KBM-7 (cell line): ENCODE measurements around the gene WDCP.
"Not testable (repeated sequence)": the region's sequence is repeated elsewhere in the genome, so short reads cannot be mapped to it uniquely, and the experiment has no call there.

Experiments used
- DNase-seq: peaks from one replicate; pipeline ENCODE4 v3.0.0-alpha.2; 2015
- in situ Hi-C: fragments of 300-500 bp; cut with MboI; formaldehyde crosslinking; loops from 2 replicates; pipeline ENCODE4 v1.14.3; 2020; ENCODE audit warnings: low sequenced_read_pairs, low pct_unique_long_range_greater_than_20kb, mixed read lengths

WDCP gene

GRCh38 chr2:24026233-24026632 lies 21.0 kb downstream of the WDCP start:
- no peak for DNase-seq
- in situ Hi-C loops: no loop called here

- in situ Hi-C loops: no loop called here
- no peak for DNase-seq
These were observed 22.1 kb downstream of the WDCP start for GRCh38 chr2:24024996-24025663.

DNA sequence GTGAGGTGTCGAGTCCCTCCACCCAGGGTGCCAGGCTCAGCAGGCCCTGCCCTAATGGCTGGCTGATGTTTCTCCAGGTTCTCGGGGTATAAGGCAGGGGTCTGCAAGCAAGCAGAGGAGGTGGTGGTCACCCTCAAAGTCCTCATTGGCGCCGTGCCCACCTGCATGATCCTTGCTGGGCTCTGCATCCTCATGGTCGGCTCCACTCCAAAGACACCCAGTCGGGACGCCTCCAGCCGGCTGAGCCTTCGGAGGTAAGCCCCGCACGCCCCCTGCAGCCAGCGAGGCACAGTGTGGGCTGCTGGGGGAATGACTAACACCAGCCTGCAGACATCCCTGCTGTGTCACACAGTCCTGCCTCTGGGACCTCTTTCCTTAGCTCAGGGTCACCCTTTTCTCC lies 23.2 kb downstream of the WDCP start:
- in situ Hi-C loops: no loop called here
- DNase-seq: no peak

GRCh38 chr2:24022975-24023575 lies 24.1 kb downstream of the WDCP start:
- no peak for DNase-seq
- in situ Hi-C loops: no loop called here

- in situ Hi-C loops: no loop called here
- no peak for DNase-seq
These were observed 24.7 kb downstream of the WDCP start for GRCh38 chr2:24022324-24022974.

DNA sequence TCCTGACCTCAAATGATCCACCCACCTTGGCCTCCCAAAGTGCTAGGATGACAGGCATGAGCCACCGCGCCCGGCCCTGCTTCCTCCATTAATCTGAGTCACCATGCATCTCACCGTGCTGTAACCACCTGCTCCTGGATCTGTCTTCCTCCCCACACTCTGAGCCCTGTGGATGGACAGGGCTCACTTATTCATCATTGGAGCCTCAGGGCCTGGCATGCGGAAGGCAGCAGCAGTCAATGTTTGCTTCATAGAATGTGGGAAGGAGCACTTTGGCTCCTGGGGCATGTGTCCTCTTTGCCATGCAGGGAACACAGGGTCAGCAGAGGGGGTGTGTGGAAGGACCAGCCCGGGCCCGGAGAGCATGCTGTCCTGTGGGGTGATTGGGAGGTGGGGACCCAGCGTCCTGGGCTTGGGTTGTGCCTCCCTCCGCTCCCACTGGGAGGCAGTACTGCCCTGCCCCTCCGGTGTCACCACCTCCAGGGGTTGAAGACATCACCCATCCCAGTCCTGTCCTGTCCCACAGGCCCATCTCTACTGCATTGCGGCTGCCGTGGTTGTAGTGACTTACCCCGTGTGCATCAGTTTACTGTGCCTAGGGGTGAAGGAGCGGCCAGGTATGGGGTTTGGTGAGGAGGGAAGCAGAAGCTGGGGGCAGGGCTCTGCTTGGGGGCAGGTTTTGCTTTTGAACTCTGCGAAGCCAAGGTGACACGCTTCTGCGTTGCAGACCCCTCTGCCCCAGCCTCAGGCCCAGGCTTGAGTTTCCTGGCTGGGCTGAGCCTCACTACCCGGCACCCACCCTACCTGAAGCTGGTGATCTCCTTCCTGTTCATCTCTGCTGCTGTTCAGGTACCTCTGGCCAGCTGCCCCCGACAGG lies 25.8 kb downstream of the WDCP start:
- in situ Hi-C loops: no loop called here
- peak; percentile 52 for DNase-seq

- in situ Hi-C loops: no loop called here
These were observed 26.9 kb downstream of the WDCP start for GRCh38 chr2:24020244-24020643.

GRCh38 chr2:24019729-24020128 lies 27.5 kb downstream of the WDCP start:
- in situ Hi-C loops: no loop called here
- no peak for DNase-seq

More at GRCh38 chr2:24020244-24020643, 26.9 kb downstream of the WDCP start:
- DNase-seq: no peak

GRCh38 chr2:24018241-24018640 lies 28.9 kb downstream of the WDCP start:
- DNase-seq: no peak
- in situ Hi-C loops: no loop called here

DNA sequence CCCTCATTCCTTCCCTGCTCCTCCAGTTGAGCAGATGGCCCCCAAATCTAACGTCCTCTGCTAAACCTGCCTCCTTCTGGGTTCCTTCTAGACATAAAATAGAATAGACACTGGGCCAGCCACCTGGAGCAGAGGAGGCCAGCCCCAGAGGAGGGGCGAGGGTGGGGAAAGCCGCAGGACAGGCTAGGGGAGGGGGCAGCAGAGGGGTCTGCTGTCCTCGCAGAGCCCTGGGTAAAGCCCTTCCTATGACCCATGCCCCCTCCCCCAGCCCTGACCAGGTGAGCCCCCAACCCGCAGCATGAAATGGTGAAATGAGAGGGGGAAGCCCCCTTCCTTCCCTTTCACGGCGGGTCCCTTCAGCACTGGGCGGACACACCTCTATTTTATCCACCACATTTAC lies 29.5 kb downstream of the WDCP start:
- no peak for DNase-seq
- in situ Hi-C loops: no loop called here

DNA sequence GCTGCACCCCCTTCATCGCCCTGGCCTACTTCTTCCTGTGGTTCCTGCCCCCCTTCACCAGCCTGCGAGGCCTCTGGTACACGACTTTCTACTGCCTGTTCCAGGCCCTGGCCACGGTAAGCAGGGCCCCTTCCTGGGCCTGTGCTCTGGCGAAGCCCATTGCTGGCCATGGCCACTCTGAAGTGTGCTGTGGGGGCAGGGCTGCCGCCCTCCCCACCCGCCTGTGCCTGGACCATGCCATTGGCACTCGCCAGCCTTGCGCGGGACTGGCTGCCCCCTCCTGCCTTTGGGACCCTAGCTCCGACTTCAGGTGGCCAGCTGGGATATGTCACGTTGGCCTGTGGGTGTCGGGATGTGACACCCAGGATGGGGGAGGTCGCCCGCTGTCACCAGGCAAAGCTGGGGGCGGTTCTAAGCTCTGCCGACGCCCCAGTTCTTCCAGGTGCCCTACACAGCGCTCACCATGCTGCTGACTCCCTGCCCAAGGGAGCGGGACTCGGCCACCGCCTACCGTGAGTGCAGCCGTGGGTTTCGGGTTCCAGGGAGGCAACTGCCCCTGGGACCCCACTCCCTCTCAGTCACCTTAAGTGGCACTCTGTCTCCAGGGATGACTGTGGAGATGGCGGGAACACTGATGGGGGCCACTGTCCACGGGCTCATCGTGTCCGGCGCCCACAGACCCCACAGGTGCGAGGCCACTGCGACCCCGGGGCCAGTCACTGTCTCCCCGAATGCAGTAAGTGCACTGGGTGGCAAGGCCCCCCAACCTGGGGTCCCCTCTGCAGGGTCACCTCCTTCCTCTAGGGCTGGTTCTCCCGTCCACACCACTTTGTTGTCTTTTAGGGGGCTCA lies 30.1 kb downstream of the WDCP start:
- no peak for DNase-seq
- in situ Hi-C loops: no loop called here

- in situ Hi-C loops: no loop called here
These were observed 30.8 kb downstream of the WDCP start for GRCh38 chr2:24016376-24016761.

GRCh38 chr2:24015562-24016375 lies 31.4 kb downstream of the WDCP start:
- in situ Hi-C loops: no loop called here
- DNase-seq: no peak

More at GRCh38 chr2:24016376-24016761, 30.8 kb downstream of the WDCP start:
- no peak for DNase-seq

- DNase-seq, in situ Hi-C loops: not testable (repeated sequence)
These were observed 32.3 kb downstream of the WDCP start for GRCh38 chr2:24014902-24015301.

GRCh38 chr2:24012521-24013188 lies 34.5 kb downstream of the WDCP start:
- in situ Hi-C loops: no loop called here

DNA sequence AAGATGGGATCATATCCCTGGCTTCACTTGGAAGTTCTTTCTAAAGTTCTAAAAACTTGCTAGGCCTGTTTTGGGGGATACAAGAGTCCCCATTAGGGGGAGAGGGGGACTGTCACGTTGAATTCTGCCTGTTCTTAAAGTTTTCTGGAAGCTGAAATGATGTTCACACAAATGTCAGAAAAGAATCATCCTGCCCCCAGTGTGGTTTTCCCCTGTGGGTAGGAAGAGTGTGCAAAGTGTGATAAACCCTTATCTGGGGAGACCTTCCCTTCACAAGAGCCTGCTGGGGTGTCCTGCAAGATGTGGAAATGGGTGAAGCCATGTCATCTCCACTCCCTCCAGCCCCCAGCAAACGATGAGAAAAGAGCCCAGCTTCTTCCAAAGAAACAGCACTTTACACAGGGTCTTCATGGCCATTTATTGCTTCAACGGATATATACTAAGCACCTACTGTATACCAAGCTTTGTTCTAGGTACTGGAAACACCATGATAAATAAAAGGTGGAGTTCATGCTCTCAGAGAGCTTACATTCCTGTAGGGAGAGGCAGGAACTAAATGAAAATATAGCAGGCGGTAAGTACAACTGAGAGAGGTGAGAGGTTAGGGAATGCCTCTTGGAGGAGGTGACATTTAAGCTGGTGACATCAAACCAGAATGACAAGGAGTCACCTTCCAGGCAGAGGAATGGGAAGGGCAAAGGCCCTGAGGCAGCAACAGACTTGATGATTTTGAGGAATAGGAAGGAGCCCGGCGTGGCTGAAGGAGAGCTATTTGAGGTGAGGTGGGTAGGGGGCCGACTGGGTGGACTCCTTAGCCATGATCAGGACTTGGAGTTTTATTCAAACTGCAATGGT lies 35.7 kb downstream of the WDCP start:
- in situ Hi-C loops: no loop called here
- peak; percentile 43 for DNase-seq

More at GRCh38 chr2:24012521-24013188, 34.5 kb downstream of the WDCP start:
- no peak for DNase-seq
